NCI-H1930 (cell line): ENCODE data around the gene PTPRD.

ENCODE experiments used
- DNase-seq, 2 experiments: peaks; one replicate each; lab custom pipeline; 2025; lab: John Stamatoyannopoulos, UW

The PTPRD gene

DNA sequence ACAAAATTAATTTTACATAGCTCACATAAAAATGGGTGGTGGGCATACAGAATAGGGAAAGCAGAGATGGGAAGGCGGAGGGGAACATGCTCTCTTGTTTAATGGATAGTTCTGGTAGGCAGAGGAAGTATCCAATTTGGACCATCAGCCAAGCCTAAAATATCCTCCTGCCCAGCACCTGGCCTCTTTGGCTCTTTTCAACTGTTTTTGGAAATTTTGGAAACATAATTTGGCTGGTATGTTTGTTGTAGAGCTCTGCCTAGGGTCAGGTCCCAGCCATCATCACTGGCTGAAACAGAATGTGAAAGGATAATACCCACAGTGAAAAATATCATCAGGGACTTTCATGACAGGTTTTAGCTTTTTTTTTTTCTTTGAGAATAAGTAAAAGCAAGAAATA, 2345.9 kb downstream of the PTPRD start:
- no peak for DNase-seq

DNA sequence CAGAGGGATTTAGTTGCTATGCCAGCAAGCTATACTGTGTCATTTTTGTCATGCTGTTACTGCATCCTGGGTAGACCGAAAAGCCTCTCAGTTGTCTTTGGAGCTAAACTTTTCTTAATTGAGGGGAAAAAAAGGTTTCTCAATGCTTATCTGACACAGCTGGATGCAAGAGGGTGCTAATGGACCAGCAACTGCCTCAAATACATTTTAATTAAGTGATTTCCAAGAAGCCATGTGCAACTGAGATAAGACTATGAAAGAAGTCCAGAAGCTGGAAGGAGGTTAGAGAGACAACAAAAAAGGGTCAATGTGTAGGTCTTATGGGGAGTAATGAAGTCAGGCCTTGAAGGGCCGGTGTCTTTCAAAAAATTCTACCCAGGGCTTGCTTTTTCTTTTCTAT, 2347.5 kb downstream of the PTPRD start:
- DNase-seq: no peak
